ENCODE results near the gene CIPC.

- TF ChIP-seq CTCF (IDR thresholded peaks at IDR 0.05 in 2 of 3, conservative IDR thresholded peaks at IDR 0.05 in 1 of 3; ENCODE audit: borderline replicate concordance in 1 of 3, insufficient read depth in 1 of 3, low read depth in 2 of 3, low read length in 2 of 3) (no peak), EZH2phosphoT487 (IDR thresholded peaks at IDR 0.05; ENCODE audit: borderline replicate concordance) (no peak), ZBTB33 (IDR thresholded peaks at IDR 0.05; ENCODE audit: extremely low read depth, insufficient replicate concordance, low read length) (no peak), EGR1 (IDR thresholded peaks at IDR 0.05; ENCODE audit: low read depth) (no peak), POLR2A (IDR thresholded peaks at IDR 0.05; ENCODE audit: borderline replicate concordance, extremely low read depth, insufficient read depth, insufficient read length) (no peak), SIN3A (IDR thresholded peaks at IDR 0.05; ENCODE audit: low read depth) (no peak), JUND (IDR thresholded peaks at IDR 0.05) (no peak), SRF (IDR thresholded peaks at IDR 0.05; ENCODE audit: low read depth) (no peak), REST (IDR thresholded peaks at IDR 0.05; ENCODE audit: low read depth) (no peak)
Observed at GRCh38 chr14:77120771-77121743, 23.0 kb downstream of the CIPC start.
